Natural killer cell (primary cell): ENCODE results near the gene COL20A1. TPM values are rescaled to one million over a fixed set of nuclear protein-coding genes. Genes with fewer than 3 reads are reported as not detected.
A peak's percentile ranks its signal among the peaks of the same experiment; 100 is the strongest.

Experiments
- ATAC-seq, 3 donors: fragments of 150-1000 bp in 2 of 3; fragments of 200-7000 bp in 1 of 3; cut with Tn5 transposase; 1 replicate in 1 of 3; 2 replicates in 2 of 3; pipeline ENCODE4 v1.10.0; 2021; ENCODE audit warnings: mild to moderate bottlenecking in 2 of 3, moderate library complexity in 2 of 3
- DNase-seq, 2 donors: peaks; one replicate each; pipeline versions ENCODE4 v3.0.0 to v3.0.0-alpha.2; 2013 to 2021; ENCODE audit warnings: mixed read lengths in 1 of 2
- H3K27ac ChIP-seq: one replicate; pipeline ENCODE4 v1.5.1; 2013; ENCODE audit warnings: mild to moderate bottlenecking, low read length
- H3K27me3 ChIP-seq: one replicate; pipeline ENCODE4 v1.6.1; 2013; ENCODE audit warnings: low read length; ENCODE audit not compliant: control insufficient read depth, insufficient read depth
- H3K36me3 ChIP-seq: one replicate; pipeline ENCODE4 v1.6.1; 2013; ENCODE audit warnings: low read length; ENCODE audit not compliant: control insufficient read depth, insufficient read depth
- H3K4me1 ChIP-seq: one replicate; pipeline ENCODE4 v1.6.1; 2013; ENCODE audit warnings: low read length; ENCODE audit not compliant: control insufficient read depth, insufficient read depth
- H3K4me3 ChIP-seq: one replicate; pipeline ENCODE4 v1.5.1; 2013; ENCODE audit warnings: low read length
- H3K9me3 ChIP-seq: one replicate; pipeline ENCODE4 v1.6.1; 2013; ENCODE audit warnings: low read length; ENCODE audit not compliant: control insufficient read depth, insufficient read depth
- H3K27ac Mint-ChIP-seq, 2 donors: one replicate each; pipeline ENCODE4 v1.8.0; 2022; ENCODE audit warnings: mild to moderate bottlenecking in 2 of 2, mixed read lengths in 2 of 2, moderate library complexity in 1 of 2
- H3K27me3 Mint-ChIP-seq, 2 donors: one replicate each; pipeline ENCODE4 v1.8.0; 2022; ENCODE audit warnings: low read depth in 2 of 2, mixed read lengths in 2 of 2
- H3K36me3 Mint-ChIP-seq: one replicate; pipeline ENCODE4 v1.8.0; 2022; ENCODE audit warnings: mixed read lengths
- H3K4me1 Mint-ChIP-seq, 2 donors: one replicate each; pipeline ENCODE4 v1.8.0; 2022; ENCODE audit warnings: mixed read lengths in 2 of 2
- H3K4me3 Mint-ChIP-seq: one replicate; pipeline ENCODE4 v1.8.0; 2022; ENCODE audit warnings: mild to moderate bottlenecking, moderate library complexity, mixed read lengths
- H3K9me3 Mint-ChIP-seq, 2 donors: one replicate each; pipeline ENCODE4 v1.8.0; 2022; ENCODE audit warnings: mixed read lengths in 2 of 2
- WGBS: methylation state at CpG from one replicate; pipeline ENCODE4 v1.1.7; 2013; ENCODE audit warnings: missing lambda C conversion rate; ENCODE audit not compliant: insufficient coverage; 5-methylcytosine and 5-hydroxymethylcytosine counted together
- intact Hi-C: fragments of 100-400 bp; cut with micrococcal nuclease; formaldehyde crosslinking; loops from one replicate; pipeline ENCODE4 v1.14.2; 2022
- total RNA-seq, 4 donors: library from RNA; stranded (reverse); fragments of 120-200 nt in 1 of 4; gene quantifications; one replicate each; pipeline versions ENCODE4 v1.2.3 to v1.2.4, GENCODE V29; 2013 to 2022
- TF ChIP-seq, protein P1 (sequence below): fragments of 200-600 bp; IDR thresholded peaks from one replicate; pipeline ENCODE4 v1.8.0; 2022; ENCODE audit warnings: antibody characterized with exemption

Gene COL20A1
- total RNA-seq, 3 donors from 2014 or later (not counting 1 experiment from before 2014, with no cell fraction given) = 0.12 to 0.33 TPM; not detected in 1

DNA sequence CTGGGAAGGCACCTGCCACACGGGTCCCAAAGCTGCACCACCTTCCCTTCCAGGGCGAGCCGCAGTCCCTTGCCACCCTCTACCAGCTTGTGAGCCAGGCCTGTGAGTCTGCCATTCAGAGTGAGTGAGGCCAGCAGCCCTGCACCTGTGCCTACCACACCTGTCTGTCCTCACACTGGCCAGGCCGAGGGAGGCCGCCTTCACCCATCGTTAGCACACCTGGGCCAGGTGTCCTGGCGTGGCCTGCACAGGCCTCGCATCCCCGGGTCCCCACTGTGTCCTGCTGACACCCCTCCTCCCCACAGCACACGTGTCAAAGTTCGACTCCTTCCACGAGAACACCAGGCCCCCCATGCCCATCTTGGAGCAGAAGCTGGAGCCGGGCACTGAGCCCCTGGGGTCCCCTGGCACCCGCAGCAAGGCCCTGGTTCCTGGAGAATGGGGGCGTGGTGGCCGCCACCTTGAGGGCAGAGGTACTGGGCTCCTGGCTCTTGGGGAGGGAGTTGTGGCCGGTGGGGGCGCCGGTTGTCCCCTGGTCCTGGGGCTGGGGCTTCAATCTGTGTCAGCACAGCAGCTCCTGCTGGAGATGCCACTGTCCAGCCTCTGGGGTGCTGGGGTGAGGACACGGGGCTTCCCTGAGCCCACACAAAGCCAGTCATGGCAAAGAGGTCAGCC is 35.2 kb downstream of the COL20A1 start:
- Mint-ChIP-seq H3K9me3 (peaks cover 6 to 7% of the 10 kb centered on the region in 2 donors), H3K4me3 (no peak overlapping the region), H3K36me3 (peaks cover 6% of the 10 kb centered on the region), H3K27me3 (peaks cover 6 to 12% of the 10 kb centered on the region in 2 donors), H3K27ac (peak overlapping the region; percentile 86 to 87), H3K4me1 (peaks cover 0 to 5% of the 10 kb centered on the region in 2 donors)
- H3K27ac ChIP-seq = no peak overlapping the region
- intact Hi-C loops = no loop called here
- H3K4me1 ChIP-seq = peaks cover 27% of the 10 kb centered on the region
- H3K9me3 ChIP-seq = peaks cover 27% of the 10 kb centered on the region
- H3K36me3 ChIP-seq = no peaks in the 10 kb centered on the region
- H3K4me3 ChIP-seq = no peak overlapping the region
- no peak for DNase-seq
- no peaks in the 10 kb centered on the region for H3K27me3 ChIP-seq
- no peak for ATAC-seq
- WGBS = 82% methylated on average over 20 of the region's 20 CpGs
- TF ChIP-seq, protein P1, sequence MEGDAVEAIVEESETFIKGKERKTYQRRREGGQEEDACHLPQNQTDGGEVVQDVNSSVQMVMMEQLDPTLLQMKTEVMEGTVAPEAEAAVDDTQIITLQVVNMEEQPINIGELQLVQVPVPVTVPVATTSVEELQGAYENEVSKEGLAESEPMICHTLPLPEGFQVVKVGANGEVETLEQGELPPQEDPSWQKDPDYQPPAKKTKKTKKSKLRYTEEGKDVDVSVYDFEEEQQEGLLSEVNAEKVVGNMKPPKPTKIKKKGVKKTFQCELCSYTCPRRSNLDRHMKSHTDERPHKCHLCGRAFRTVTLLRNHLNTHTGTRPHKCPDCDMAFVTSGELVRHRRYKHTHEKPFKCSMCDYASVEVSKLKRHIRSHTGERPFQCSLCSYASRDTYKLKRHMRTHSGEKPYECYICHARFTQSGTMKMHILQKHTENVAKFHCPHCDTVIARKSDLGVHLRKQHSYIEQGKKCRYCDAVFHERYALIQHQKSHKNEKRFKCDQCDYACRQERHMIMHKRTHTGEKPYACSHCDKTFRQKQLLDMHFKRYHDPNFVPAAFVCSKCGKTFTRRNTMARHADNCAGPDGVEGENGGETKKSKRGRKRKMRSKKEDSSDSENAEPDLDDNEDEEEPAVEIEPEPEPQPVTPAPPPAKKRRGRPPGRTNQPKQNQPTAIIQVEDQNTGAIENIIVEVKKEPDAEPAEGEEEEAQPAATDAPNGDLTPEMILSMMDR = no peak

DNA sequence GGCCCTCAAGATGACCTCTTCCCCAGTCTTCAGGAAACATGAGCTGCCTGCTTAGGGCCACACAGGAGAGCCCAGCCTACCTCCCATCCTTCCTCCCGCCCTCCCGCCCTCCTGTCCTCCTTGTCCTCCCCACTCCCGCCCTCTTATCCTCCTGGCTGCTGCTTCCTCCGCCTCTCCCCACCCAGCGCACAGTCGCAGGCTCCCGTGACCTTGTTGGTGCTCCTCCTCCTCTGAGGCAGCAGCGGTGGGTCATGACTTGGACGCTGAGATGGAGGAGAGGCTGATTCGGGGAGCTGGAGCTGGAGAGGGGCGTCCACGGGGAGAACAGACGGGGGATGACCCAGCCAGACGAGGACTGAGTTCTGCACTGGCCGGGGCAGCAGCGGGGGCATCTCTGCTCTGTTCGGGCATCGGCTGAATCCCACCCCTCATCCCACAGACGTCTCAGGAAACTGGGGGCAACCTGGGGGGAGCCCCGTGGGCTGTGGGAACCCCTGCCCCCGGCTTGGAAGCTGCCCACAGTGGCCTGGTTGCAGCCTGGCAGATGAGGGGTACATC is 35.8 kb downstream of the COL20A1 start:
- Histone ChIP-seq H3K9me3 (peaks cover 27% of the 10 kb centered on the region), H3K4me3 (no peak overlapping the region), H3K36me3 (no peaks in the 10 kb centered on the region), H3K27me3 (no peaks in the 10 kb centered on the region), H3K27ac (no peak overlapping the region), H3K4me1 (peaks cover 27% of the 10 kb centered on the region)
- Mint-ChIP-seq H3K4me3 (no peak overlapping the region), H3K4me1 (peaks cover 0 to 5% of the 10 kb centered on the region in 2 donors), H3K36me3 (peaks cover 6% of the 10 kb centered on the region), H3K9me3 (peaks cover 6 to 7% of the 10 kb centered on the region in 2 donors), H3K27ac (peak overlapping the region in 1 of 2 donors; percentile 51), H3K27me3 (peaks cover 4 to 6% of the 10 kb centered on the region in 2 donors)
- TF ChIP-seq, protein P1 = no peak
- WGBS = 75% methylated on average over 19 of the region's 21 CpGs
- ATAC-seq = no peak
- intact Hi-C loops = no loop called here
- no peak for DNase-seq

DNA sequence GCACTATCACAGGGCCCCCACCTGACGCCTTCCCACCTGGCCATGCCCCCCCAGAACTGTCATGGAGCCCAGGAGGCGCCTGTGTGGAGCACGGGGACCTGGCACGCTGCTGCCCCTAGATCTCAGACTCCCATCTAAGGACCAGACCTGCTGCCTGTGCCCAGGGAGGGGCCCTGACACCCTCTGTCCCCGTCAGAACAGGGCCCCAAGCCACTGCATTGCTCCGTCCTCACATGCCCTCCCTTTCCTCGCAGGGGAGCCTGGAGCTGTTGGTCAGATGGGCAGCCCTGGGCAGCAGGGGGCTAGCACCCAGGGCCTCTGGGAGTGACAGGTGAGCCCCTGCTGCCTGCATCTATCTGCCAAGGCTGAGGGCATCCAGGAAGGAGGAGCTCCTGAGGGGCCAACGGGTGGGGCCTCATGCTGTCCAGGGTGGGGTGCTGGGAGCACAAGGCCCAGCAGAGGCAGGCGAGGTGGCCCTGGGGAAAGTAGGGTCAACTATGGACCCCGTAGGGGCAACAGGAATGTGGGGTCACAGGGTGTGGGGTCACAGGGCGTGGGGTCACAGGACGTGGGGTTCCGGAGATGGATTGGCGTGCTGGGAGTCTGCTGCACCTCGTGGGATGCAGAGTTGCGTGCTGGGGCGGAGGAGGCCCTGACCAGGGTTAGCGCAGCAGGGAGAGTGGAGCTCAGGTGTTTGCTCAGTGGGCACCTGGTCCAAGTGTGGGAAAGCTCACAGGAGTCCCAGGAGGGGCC is 36.5 kb downstream of the COL20A1 start:
- WGBS = 89% methylated on average over 18 of the region's 18 CpGs
- Histone ChIP-seq H3K9me3 (peaks cover 27% of the 10 kb centered on the region), H3K27me3 (no peaks in the 10 kb centered on the region), H3K4me3 (no peak overlapping the region), H3K36me3 (no peaks in the 10 kb centered on the region), H3K4me1 (peaks cover 27% of the 10 kb centered on the region), H3K27ac (no peak overlapping the region)
- ATAC-seq (no peak), DNase-seq (no peak)
- Mint-ChIP-seq H3K4me3 (no peak overlapping the region), H3K27ac (peak overlapping the region in 1 of 2 donors; percentile 51), H3K4me1 (peaks cover 0 to 5% of the 10 kb centered on the region in 2 donors), H3K27me3 (no peaks in the 10 kb centered on the region), H3K9me3 (peaks cover 6 to 7% of the 10 kb centered on the region in 2 donors), H3K36me3 (peaks cover 6% of the 10 kb centered on the region)
- TF ChIP-seq, protein P1 = no peak
- intact Hi-C loops = no loop called here
